ENCODE data around the gene VGLL3. TPM values are rescaled to one million over a fixed set of nuclear protein-coding genes. Genes with fewer than 3 reads are reported as not detected.

Gene VGLL3
- total and polyA plus RNA-seq, 2 donors (not counting 1 experiment from before 2014, with no cell fraction given), result not detected

- Histone ChIP-seq H3K27me3 (replicated peaks in 1 of 4; ENCODE audit: control extremely low read depth in 1 of 4, control insufficient read depth in 3 of 4, insufficient read depth in 4 of 4, low read length in 3 of 4) (no peaks in the 10 kb centered on the region), H3K4me1 (ENCODE audit: control insufficient read depth in 2 of 2, insufficient read depth in 2 of 2, low read length in 2 of 2) (no peaks in the 10 kb centered on the region), H3K27ac (ENCODE audit: low read length in 2 of 2) (no peak overlapping the region), H3K9ac (ENCODE audit: low read length) (no peak overlapping the region), H3K79me2 (ENCODE audit: control insufficient read depth, insufficient read depth, low read length) (no peaks in the 10 kb centered on the region), H2AFZ (ENCODE audit: insufficient read depth, low read depth, low read length, poor library complexity, severe bottlenecking) (no peak overlapping the region), H4K20me1 (ENCODE audit: control insufficient read depth, insufficient read depth, low read length, poor library complexity, severe bottlenecking) (no peaks in the 10 kb centered on the region), H3K36me3 (replicated peaks in 1 of 2; ENCODE audit: control extremely low read depth in 1 of 2, control insufficient read depth in 1 of 2, extremely low read depth in 1 of 2, insufficient read depth in 2 of 2, low read length in 1 of 2) (no peaks in the 10 kb centered on the region), H3K4me3 (ENCODE audit: control extremely low read depth in 1 of 5, extremely low read depth in 1 of 5, insufficient read depth in 1 of 5, low read depth in 2 of 5, low read length in 4 of 5) (no peak overlapping the region), H3K4me2 (replicated peaks; ENCODE audit: low read depth, low read length, poor library complexity, severe bottlenecking) (no peak overlapping the region), H3K9me3 (ENCODE audit: control extremely low read depth in 1 of 3, control insufficient read depth in 2 of 3, insufficient read depth in 1 of 3, low read length in 2 of 3) (peaks cover 0 to 3% (median 0%) of the 10 kb centered on the region in 3 donors)
- ChIA-PET CTCF (no interaction called here), POLR2A (no interaction called here)
- no peaks in the 10 kb centered on the region for H3K9me3 Mint-ChIP-seq (ENCODE audit: insufficient read depth)
- no peak overlapping the region for H3K27ac Mint-ChIP-seq
- no peaks in the 10 kb centered on the region for H3K4me1 Mint-ChIP-seq
- no CpG with 5 or more reads among the region's 1 CpG for WGBS (ENCODE audit: insufficient coverage)
- no peak for ATAC-seq (ENCODE audit: low read depth)
- intact Hi-C loops (cut with micrococcal nuclease), result no loop called here
- no peaks in the 10 kb centered on the region for H3K27me3 Mint-ChIP-seq
- DNase-seq, result no peak
- H3K4me3 Mint-ChIP-seq, result no peak overlapping the region
- TF ChIP-seq CTCF (IDR thresholded peaks at IDR 0.05), result no peak
- no peak for TF ChIP-seq EZH2 (IDR thresholded peaks at IDR 0.05; ENCODE audit: borderline replicate concordance, insufficient read depth, low read depth, low read length, poor library complexity, severe bottlenecking)
These were observed 60.8 kb downstream of the VGLL3 start for GRCh38 chr3:86930181-86930580.

GRCh38 chr3:86929046-86929445 is 61.9 kb downstream of the VGLL3 start:
- Histone ChIP-seq H3K36me3 (replicated peaks in 1 of 2; ENCODE audit: control extremely low read depth in 1 of 2, control insufficient read depth in 1 of 2, extremely low read depth in 1 of 2, insufficient read depth in 2 of 2, low read length in 1 of 2) (no peaks in the 10 kb centered on the region), H3K79me2 (ENCODE audit: control insufficient read depth, insufficient read depth, low read length) (no peaks in the 10 kb centered on the region), H3K9ac (ENCODE audit: low read length) (no peak overlapping the region), H3K27me3 (replicated peaks in 1 of 4; ENCODE audit: control extremely low read depth in 1 of 4, control insufficient read depth in 3 of 4, insufficient read depth in 4 of 4, low read length in 3 of 4) (no peaks in the 10 kb centered on the region), H3K9me3 (ENCODE audit: control extremely low read depth in 1 of 3, control insufficient read depth in 2 of 3, insufficient read depth in 1 of 3, low read length in 2 of 3) (peaks cover 0 to 3% (median 0%) of the 10 kb centered on the region in 3 donors), H3K4me1 (ENCODE audit: control insufficient read depth in 2 of 2, insufficient read depth in 2 of 2, low read length in 2 of 2) (no peaks in the 10 kb centered on the region), H4K20me1 (ENCODE audit: control insufficient read depth, insufficient read depth, low read length, poor library complexity, severe bottlenecking) (no peaks in the 10 kb centered on the region), H3K27ac (ENCODE audit: low read length in 2 of 2) (no peak overlapping the region), H3K4me2 (replicated peaks; ENCODE audit: low read depth, low read length, poor library complexity, severe bottlenecking) (no peak overlapping the region), H3K4me3 (ENCODE audit: control extremely low read depth in 1 of 5, extremely low read depth in 1 of 5, insufficient read depth in 1 of 5, low read depth in 2 of 5, low read length in 4 of 5) (no peak overlapping the region), H2AFZ (ENCODE audit: insufficient read depth, low read depth, low read length, poor library complexity, severe bottlenecking) (no peak overlapping the region)
- intact Hi-C loops (cut with micrococcal nuclease), result no loop called here
- H3K4me3 Mint-ChIP-seq, result no peak overlapping the region
- no peak overlapping the region for H3K27ac Mint-ChIP-seq
- H3K27me3 Mint-ChIP-seq, result no peaks in the 10 kb centered on the region
- no peak for DNase-seq
- no peak for TF ChIP-seq EZH2 (IDR thresholded peaks at IDR 0.05; ENCODE audit: borderline replicate concordance, insufficient read depth, low read depth, low read length, poor library complexity, severe bottlenecking)
- TF ChIP-seq CTCF (IDR thresholded peaks at IDR 0.05), result no peak
- no peaks in the 10 kb centered on the region for H3K9me3 Mint-ChIP-seq (ENCODE audit: insufficient read depth)
- 95% methylated on average over 7 of the region's 7 CpGs for WGBS (ENCODE audit: insufficient coverage)
- ChIA-PET CTCF (no interaction called here), POLR2A (no interaction called here)
- no peaks in the 10 kb centered on the region for H3K4me1 Mint-ChIP-seq
- ATAC-seq (ENCODE audit: low read depth), result no peak
